Measurements from ENCODE around the gene GLUD1. TPM values are rescaled to one million over a fixed set of nuclear protein-coding genes. Genes with fewer than 3 reads are reported as not detected.

Gene GLUD1
- total RNA-seq, 4 donors from 2014 or later = 155 to 214 (median 155) TPM

DNA sequence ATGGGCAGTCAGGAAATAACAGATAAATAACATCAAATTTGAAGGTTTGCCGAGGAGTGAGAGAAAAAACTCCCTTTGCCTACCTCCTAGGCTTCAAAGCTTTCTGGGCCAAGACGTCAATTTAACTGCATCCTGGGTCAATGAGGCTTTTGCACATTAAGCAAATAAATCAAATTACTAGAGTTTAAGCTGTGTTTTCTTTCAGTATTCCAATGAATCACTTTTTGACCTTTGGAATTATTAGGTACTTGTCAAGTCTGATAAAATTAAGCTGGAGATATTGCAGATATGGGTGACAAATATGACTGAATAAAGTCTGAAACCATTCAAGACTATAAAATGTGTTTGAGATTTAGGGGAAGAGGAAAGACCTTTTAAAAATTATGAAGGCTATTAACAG is 22.2 kb downstream of the GLUD1 start:
- no peak for ATAC-seq
- Histone ChIP-seq H3K27ac (no peak overlapping the region), H3K4me1 (peaks cover 0 to 7% (median 0%) of the 10 kb centered on the region in 3 donors), H3K27me3 (no peaks in the 10 kb centered on the region), H3K9me3 (no peaks in the 10 kb centered on the region), H3K4me3 (no peak overlapping the region), H3K36me3 (peaks cover 0 to 80% of the 10 kb centered on the region in 2 donors)
- 71 to 80% methylated on average over 2 of the region's 2 CpGs for WGBS, 2 donors (ENCODE audit: low coverage in 1 of 2)
- TF ChIP-seq CTCF (IDR thresholded peaks at IDR 0.05) (no peak), POLR2A (IDR thresholded peaks at IDR 0.05) (no peak), POLR2AphosphoS5 (IDR thresholded peaks at IDR 0.05) (no peak), EP300 (IDR thresholded peaks at IDR 0.05) (no peak)

DNA sequence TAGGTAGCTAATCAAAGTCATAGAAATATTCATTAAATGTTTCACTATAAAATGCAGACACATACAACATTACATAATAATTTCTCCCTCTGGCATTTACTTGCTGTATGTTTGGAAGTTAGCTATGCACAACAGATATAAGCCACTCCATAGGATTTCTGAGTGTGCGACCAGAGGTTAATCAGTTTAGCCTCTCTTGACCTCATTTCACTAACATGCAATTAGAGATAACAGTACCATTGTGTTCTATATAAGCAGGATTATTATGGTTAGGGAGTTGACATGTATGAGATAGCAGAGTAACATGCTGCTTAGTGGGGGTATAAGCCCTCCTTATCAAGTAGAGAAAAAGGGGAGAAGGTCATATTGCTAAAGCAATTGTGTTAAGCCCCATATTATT is 26.4 kb downstream of the GLUD1 start:
- H3K9me3 ChIP-seq = no peaks in the 10 kb centered on the region
- H3K36me3 ChIP-seq = peaks cover 0 to 98% of the 10 kb centered on the region in 2 donors
- H3K27ac ChIP-seq = no peak overlapping the region
- H3K4me1 ChIP-seq = no peaks in the 10 kb centered on the region
- 88 to 95% methylated on average over 1 of the region's 1 CpG for WGBS, 2 donors (ENCODE audit: low coverage in 1 of 2)
- TF ChIP-seq EP300 (IDR thresholded peaks at IDR 0.05) = no peak
- no peak for TF ChIP-seq POLR2A (IDR thresholded peaks at IDR 0.05)
- ATAC-seq = no peak
- H3K27me3 ChIP-seq = no peaks in the 10 kb centered on the region
- H3K4me3 ChIP-seq = no peak overlapping the region

- no peak for TF ChIP-seq POLR2A (IDR thresholded peaks at IDR 0.05)
- no peak for TF ChIP-seq EP300 (IDR thresholded peaks at IDR 0.05)
- no peak for TF ChIP-seq CTCF (IDR thresholded peaks at IDR 0.05)
- no peak overlapping the region for H3K27ac ChIP-seq
- H3K36me3 ChIP-seq = peaks cover 0 to 98% of the 10 kb centered on the region in 2 donors
- no peak for ATAC-seq
- H3K27me3 ChIP-seq = no peaks in the 10 kb centered on the region
- 85% methylated on average over 1 of the region's 1 CpG; no CpG with 5 or more reads in 1 of the 2 donors for WGBS, 2 donors (ENCODE audit: low coverage in 1 of 2)
- H3K9me3 ChIP-seq = no peaks in the 10 kb centered on the region
- H3K4me3 ChIP-seq = no peak overlapping the region
- no peaks in the 10 kb centered on the region for H3K4me1 ChIP-seq
Measured at GRCh38 chr10:87066865-87067264, 27.8 kb downstream of the GLUD1 start.

DNA sequence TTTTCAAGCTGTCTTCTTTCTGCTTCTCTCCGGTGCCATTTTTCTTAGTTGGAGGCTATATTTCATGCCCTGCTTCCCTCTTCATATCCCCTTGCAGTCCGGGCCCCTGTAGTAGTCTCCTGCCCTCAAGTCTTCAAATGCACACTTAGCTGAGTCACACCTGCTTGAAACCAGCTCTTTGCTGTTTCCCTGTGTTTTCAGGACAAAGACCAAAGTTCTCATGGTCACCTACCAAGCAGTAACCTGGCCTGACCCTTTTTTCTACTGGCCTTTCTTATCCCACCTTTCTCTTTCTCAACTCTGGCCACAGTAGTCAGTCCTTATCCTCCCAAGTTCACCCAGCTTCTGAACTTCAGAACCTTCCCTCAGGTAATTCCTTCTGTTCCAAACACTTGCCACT is 28.5 kb downstream of the GLUD1 start:
- Histone ChIP-seq H3K27ac (no peak overlapping the region), H3K4me3 (no peak overlapping the region), H3K36me3 (peaks cover 0 to 99% of the 10 kb centered on the region in 2 donors), H3K9me3 (no peaks in the 10 kb centered on the region), H3K27me3 (no peaks in the 10 kb centered on the region), H3K4me1 (no peaks in the 10 kb centered on the region)
- WGBS, 2 donors (ENCODE audit: low coverage in 1 of 2) = 100% methylated on average over 2 of the region's 2 CpGs
- no peak for TF ChIP-seq EP300 (IDR thresholded peaks at IDR 0.05)
- TF ChIP-seq POLR2A (IDR thresholded peaks at IDR 0.05) = no peak
- no peak for TF ChIP-seq POLR2AphosphoS5 (IDR thresholded peaks at IDR 0.05)
- no peak for TF ChIP-seq CTCF (IDR thresholded peaks at IDR 0.05)
- ATAC-seq = no peak

DNA sequence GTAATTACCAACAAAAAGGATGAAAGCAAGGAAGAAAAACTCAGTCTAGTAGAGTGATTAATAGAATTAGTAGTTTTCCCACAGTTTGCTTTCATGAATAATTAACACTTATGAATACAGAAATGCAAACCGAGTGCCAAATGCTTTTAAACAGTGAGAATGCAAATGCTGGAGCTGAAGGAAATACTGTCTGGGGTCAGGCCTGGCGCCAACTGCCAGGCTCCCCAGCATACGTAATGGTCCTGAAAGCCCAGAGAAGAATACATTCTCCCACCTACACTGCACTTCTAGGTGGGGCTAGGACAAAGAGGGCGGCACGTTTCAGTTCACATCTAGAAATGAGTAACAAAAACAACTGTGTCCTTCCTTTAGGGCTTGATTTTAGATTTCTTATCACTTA is 30.0 kb downstream of the GLUD1 start:
- H3K27me3 ChIP-seq = no peaks in the 10 kb centered on the region
- peaks cover 0 to 99% of the 10 kb centered on the region in 2 donors for H3K36me3 ChIP-seq
- TF ChIP-seq POLR2A (IDR thresholded peaks at IDR 0.05) (no peak), POLR2AphosphoS5 (IDR thresholded peaks at IDR 0.05) (no peak), CTCF (IDR thresholded peaks at IDR 0.05) (no peak), EP300 (IDR thresholded peaks at IDR 0.05) (no peak)
- WGBS, 2 donors (ENCODE audit: low coverage in 1 of 2) = 65 to 69% methylated on average over 4 to 5 of the region's 5 CpGs
- H3K27ac ChIP-seq = no peak overlapping the region
- ATAC-seq = no peak
- H3K4me1 ChIP-seq = no peaks in the 10 kb centered on the region
- H3K4me3 ChIP-seq = no peak overlapping the region
- no peaks in the 10 kb centered on the region for H3K9me3 ChIP-seq
